Glutamatergic neuron (in vitro differentiated cells): ENCODE results near the gene H6PD. TPM values are rescaled to one million over a fixed set of nuclear protein-coding genes. Genes with fewer than 3 reads are reported as not detected.

Source experiments
- DNase-seq: peaks from one replicate; pipeline ENCODE4 v3.0.0; 2022
- H3K27ac Mint-ChIP-seq: one replicate; pipeline ENCODE4 v1.8.0; 2020; ENCODE audit warnings: mild to moderate bottlenecking, mixed read lengths, inconsistent platforms; ENCODE audit not compliant: unreplicated experiment
- H3K27me3 Mint-ChIP-seq: one replicate; pipeline ENCODE4 v1.8.0; 2020; ENCODE audit warnings: mild to moderate bottlenecking, moderate library complexity, mixed read lengths, inconsistent platforms; ENCODE audit not compliant: unreplicated experiment
- H3K36me3 Mint-ChIP-seq: one replicate; pipeline ENCODE4 v1.8.0; 2020; ENCODE audit warnings: mild to moderate bottlenecking, mixed read lengths, inconsistent platforms; ENCODE audit not compliant: unreplicated experiment
- H3K4me1 Mint-ChIP-seq: one replicate; pipeline ENCODE4 v1.8.0; 2020; ENCODE audit warnings: mild to moderate bottlenecking, low read depth, mixed read lengths, inconsistent platforms; ENCODE audit not compliant: unreplicated experiment
- H3K4me3 Mint-ChIP-seq: one replicate; pipeline ENCODE4 v1.8.0; 2020; ENCODE audit warnings: mild to moderate bottlenecking, mixed read lengths, inconsistent platforms; ENCODE audit not compliant: unreplicated experiment
- H3K9me3 Mint-ChIP-seq: one replicate; pipeline ENCODE4 v1.8.0; 2020; ENCODE audit warnings: mild to moderate bottlenecking, moderate library complexity, mixed read lengths, inconsistent platforms; ENCODE audit not compliant: unreplicated experiment
- total RNA-seq: library from RNA; stranded (reverse); fragmentation: NEBNext Ultra II Directional; extraction: Animal tissue kit (Norgen Biotek cat#: 25700); gene quantifications from one replicate; pipeline ENCODE4 v1.2.1, GENCODE V29; 2021; ENCODE audit not compliant: unreplicated experiment
- TF ChIP-seq, protein P1 (sequence below): fragments of 200-600 bp; sonication (generic); IDR thresholded peaks from one replicate; pipeline ENCODE4 v1.5.0; 2021; ENCODE audit not compliant: partially characterized antibody, unreplicated experiment

H6PD gene
- total RNA-seq, 1 donor from 2014 or later, result 5.0 TPM

GRCh38 chr1:9300573-9300972 lies 66.0 kb downstream of the H6PD start:
- Mint-ChIP-seq H3K27ac (peak overlapping the region; percentile 93), H3K4me3 (peak overlapping the region; percentile 22), H3K9me3 (peaks cover 8% of the 10 kb centered on the region), H3K27me3 (peaks cover 18% of the 10 kb centered on the region), H3K36me3 (no peaks in the 10 kb centered on the region), H3K4me1 (peaks cover 68% of the 10 kb centered on the region)
- DNase-seq, result no peak
- TF ChIP-seq, protein P1, sequence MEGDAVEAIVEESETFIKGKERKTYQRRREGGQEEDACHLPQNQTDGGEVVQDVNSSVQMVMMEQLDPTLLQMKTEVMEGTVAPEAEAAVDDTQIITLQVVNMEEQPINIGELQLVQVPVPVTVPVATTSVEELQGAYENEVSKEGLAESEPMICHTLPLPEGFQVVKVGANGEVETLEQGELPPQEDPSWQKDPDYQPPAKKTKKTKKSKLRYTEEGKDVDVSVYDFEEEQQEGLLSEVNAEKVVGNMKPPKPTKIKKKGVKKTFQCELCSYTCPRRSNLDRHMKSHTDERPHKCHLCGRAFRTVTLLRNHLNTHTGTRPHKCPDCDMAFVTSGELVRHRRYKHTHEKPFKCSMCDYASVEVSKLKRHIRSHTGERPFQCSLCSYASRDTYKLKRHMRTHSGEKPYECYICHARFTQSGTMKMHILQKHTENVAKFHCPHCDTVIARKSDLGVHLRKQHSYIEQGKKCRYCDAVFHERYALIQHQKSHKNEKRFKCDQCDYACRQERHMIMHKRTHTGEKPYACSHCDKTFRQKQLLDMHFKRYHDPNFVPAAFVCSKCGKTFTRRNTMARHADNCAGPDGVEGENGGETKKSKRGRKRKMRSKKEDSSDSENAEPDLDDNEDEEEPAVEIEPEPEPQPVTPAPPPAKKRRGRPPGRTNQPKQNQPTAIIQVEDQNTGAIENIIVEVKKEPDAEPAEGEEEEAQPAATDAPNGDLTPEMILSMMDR, result no peak

GRCh38 chr1:9302745-9303524 lies 68.4 kb downstream of the H6PD start:
- TF ChIP-seq, protein P1, result no peak
- Mint-ChIP-seq H3K36me3 (no peaks in the 10 kb centered on the region), H3K4me3 (peak overlapping the region; percentile 3), H3K4me1 (peaks cover 66% of the 10 kb centered on the region), H3K9me3 (peaks cover 8% of the 10 kb centered on the region), H3K27me3 (peaks cover 19% of the 10 kb centered on the region), H3K27ac (peak overlapping the region; percentile 25)
- no peak for DNase-seq

DNA sequence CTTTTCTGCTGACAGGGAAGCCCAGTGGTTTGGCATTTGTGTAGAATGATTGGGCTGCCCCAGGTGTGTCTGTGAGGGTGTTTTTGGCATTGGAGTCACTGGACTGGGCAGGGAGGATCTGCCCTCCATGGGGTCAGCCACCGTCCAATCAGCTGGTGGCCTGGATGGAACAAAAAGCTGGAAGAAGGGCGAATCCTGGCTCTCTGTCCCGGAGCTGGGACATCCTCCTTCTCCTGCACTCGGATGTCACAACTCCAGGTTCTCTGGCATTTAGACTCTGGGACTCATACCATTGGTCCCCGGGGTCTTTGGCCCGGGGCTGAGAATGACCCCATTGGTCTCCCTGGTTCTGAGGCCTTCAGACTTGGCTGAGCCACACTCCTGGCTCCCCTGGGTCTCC lies 69.3 kb downstream of the H6PD start:
- H3K36me3 Mint-ChIP-seq, result no peaks in the 10 kb centered on the region
- no peak overlapping the region for H3K27ac Mint-ChIP-seq
- DNase-seq, result no peak
- H3K4me1 Mint-ChIP-seq, result peaks cover 71% of the 10 kb centered on the region
- H3K9me3 Mint-ChIP-seq, result peaks cover 8% of the 10 kb centered on the region
- H3K27me3 Mint-ChIP-seq, result peaks cover 18% of the 10 kb centered on the region
- TF ChIP-seq, protein P1, result no peak
- H3K4me3 Mint-ChIP-seq, result no peak overlapping the region

DNA sequence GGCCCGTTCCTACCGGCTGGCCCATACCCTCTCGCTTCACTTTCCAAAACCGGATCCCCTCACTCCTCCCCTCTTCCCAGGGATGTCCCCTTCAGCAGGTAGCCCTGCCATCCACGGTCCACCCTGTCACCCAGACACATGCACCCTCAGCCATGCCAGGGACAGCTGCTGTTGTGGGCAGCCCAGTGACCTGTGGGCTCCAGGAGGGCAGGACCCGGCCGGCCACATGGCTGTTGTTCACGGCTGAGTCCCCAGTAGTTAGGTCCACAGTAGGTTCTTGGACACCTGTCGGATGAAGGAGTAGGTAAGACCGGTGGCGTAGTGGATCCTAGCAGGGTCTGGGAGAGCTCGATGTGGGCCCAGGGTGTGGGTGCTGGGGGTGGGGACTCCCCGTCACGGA lies 70.6 kb downstream of the H6PD start:
- TF ChIP-seq, protein P1, result no peak
- peak overlapping the region; percentile 48 for H3K27ac Mint-ChIP-seq
- DNase-seq, result no peak

GRCh38 chr1:9306006-9306405 lies 71.4 kb downstream of the H6PD start:
- Mint-ChIP-seq H3K4me3 (peak overlapping the region; percentile 6), H3K9me3 (peaks cover 7% of the 10 kb centered on the region), H3K36me3 (no peaks in the 10 kb centered on the region), H3K27me3 (peaks cover 13% of the 10 kb centered on the region), H3K4me1 (peaks cover 76% of the 10 kb centered on the region), H3K27ac (peak overlapping the region; percentile 48)
- TF ChIP-seq, protein P1, result no peak
- DNase-seq, result no peak

More for the DNA sequence above, 70.6 kb downstream of the H6PD start:
- Mint-ChIP-seq H3K36me3 (no peaks in the 10 kb centered on the region), H3K4me1 (peaks cover 79% of the 10 kb centered on the region), H3K9me3 (peaks cover 12% of the 10 kb centered on the region), H3K27me3 (peaks cover 18% of the 10 kb centered on the region), H3K4me3 (peak overlapping the region; percentile 63)
